Psoas muscle (tissue), 8 donors: Measurements from ENCODE around the gene STAG1. TPM values are rescaled to one million over a fixed set of nuclear protein-coding genes. Genes with fewer than 3 reads are reported as not detected.
"Not testable (repeated sequence)": the region's sequence is repeated elsewhere in the genome, so short reads cannot be mapped to it uniquely, and the experiment has no call there.

Source experiments
- ATAC-seq, 4 donors: fragments of 200-7000 bp; cut with Tn5 transposase; one replicate each; pipeline ENCODE4 v1.9.1; 2020; ENCODE audit warnings: moderate library complexity in 3 of 4, mild to moderate bottlenecking in 2 of 4
- DNase-seq, 2 donors: peaks; one replicate each; pipeline ENCODE4 v3.0.0-alpha.2; 2020
- H3K27ac ChIP-seq: fragments of 200-600 bp; one replicate; pipeline ENCODE4 v1.8.0; 2022
- H3K27me3 ChIP-seq, 3 donors: fragments of 200-600 bp in 1 of 3; one replicate each; pipeline versions ENCODE4 v1.6.1 to v1.8.0; 2013 to 2022; ENCODE audit warnings: low read length in 2 of 3, mild to moderate bottlenecking in 2 of 3, moderate library complexity in 1 of 3; ENCODE audit not compliant: insufficient read depth in 3 of 3
- H3K36me3 ChIP-seq, 2 donors: fragments of 200-600 bp in 1 of 2; one replicate each; pipeline versions ENCODE4 v1.6.1 to v1.8.0; 2013 to 2022; ENCODE audit warnings: low read depth in 1 of 2, mild to moderate bottlenecking in 1 of 2, moderate library complexity in 1 of 2; ENCODE audit not compliant: insufficient read depth in 1 of 2
- H3K4me1 ChIP-seq: fragments of 200-600 bp; one replicate; pipeline ENCODE4 v1.8.0; 2022
- H3K4me3 ChIP-seq: fragments of 200-600 bp; one replicate; pipeline ENCODE4 v1.8.0; 2022; ENCODE audit warnings: mild to moderate bottlenecking
- H3K9me3 ChIP-seq: fragments of 200-600 bp; one replicate; pipeline ENCODE4 v1.8.0; 2022
- WGBS, 3 donors: extraction: QIAGEN DNeasy Blood & Tissue Kit; methylation state at CpG; one replicate each; pipeline versions ENCODE4 v1.1.6 to v1.1.7; 2013; 5-methylcytosine and 5-hydroxymethylcytosine counted together
- intact Hi-C, 2 donors: fragments of 100-400 bp; cut with DNase I; formaldehyde crosslinking; loops; one replicate each; pipeline versions ENCODE4 v1.11.0 to v1.14.2; 2022
- polyA plus RNA-seq, 3 donors: library from polyadenylated mRNA; stranded (reverse); fragments of 200-250 nt; gene quantifications; one replicate each; pipeline ENCODE4 v1.2.3, GENCODE V29; 2013
- total RNA-seq, 4 donors: library from RNA; stranded (reverse); fragmentation: NEBNext Ultra II Directional in 2 of 4; extraction: Animal tissue kit (Norgen Biotek cat#: 25700) in 2 of 4; gene quantifications; one replicate each; pipeline versions ENCODE4 v1.2.1 to v1.2.4, GENCODE V29; 2021 to 2023
- TF ChIP-seq, protein P1 (sequence below): fragments of 200-600 bp; IDR thresholded peaks from one replicate; pipeline ENCODE4 v1.8.0; 2022; ENCODE audit warnings: antibody characterized with exemption
- donor health status: healthy with polysubstance abuse.
- donor health status: DM: no; HTN: no; CAD: no; lungs with moderate emphysema.
- donor health status: Bipolar disorder and iron deficiency.
- donor health status: healthy.
- donor health status: DM: yes; HTN: yes; CAD: no.
- donor health status: DM: no; HTN: no; CAD: no.
- donor health status: DM: no; HTN: no; CAD: no.
- donor health status: DM: yes; HTN: yes; CAD: no.

Gene STAG1
- total and polyA plus RNA-seq, 7 donors, result 8.8 to 27.7 (median 19.7) TPM

- Histone ChIP-seq H3K9me3 (no peaks in the 10 kb centered on the region), H3K27me3 (no peaks in the 10 kb centered on the region), H3K36me3 (peaks cover 0 to 12% of the 10 kb centered on the region in 2 donors), H3K4me1 (no peaks in the 10 kb centered on the region), H3K27ac (no peak overlapping the region), H3K4me3 (no peak overlapping the region)
- intact Hi-C loops, result no loop called here
- no peak for DNase-seq
- no peak for ATAC-seq
- 95 to 99% (median 97%) methylated on average over 2 of the region's 2 CpGs for WGBS, 3 donors
- TF ChIP-seq, protein P1, sequence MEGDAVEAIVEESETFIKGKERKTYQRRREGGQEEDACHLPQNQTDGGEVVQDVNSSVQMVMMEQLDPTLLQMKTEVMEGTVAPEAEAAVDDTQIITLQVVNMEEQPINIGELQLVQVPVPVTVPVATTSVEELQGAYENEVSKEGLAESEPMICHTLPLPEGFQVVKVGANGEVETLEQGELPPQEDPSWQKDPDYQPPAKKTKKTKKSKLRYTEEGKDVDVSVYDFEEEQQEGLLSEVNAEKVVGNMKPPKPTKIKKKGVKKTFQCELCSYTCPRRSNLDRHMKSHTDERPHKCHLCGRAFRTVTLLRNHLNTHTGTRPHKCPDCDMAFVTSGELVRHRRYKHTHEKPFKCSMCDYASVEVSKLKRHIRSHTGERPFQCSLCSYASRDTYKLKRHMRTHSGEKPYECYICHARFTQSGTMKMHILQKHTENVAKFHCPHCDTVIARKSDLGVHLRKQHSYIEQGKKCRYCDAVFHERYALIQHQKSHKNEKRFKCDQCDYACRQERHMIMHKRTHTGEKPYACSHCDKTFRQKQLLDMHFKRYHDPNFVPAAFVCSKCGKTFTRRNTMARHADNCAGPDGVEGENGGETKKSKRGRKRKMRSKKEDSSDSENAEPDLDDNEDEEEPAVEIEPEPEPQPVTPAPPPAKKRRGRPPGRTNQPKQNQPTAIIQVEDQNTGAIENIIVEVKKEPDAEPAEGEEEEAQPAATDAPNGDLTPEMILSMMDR, result no peak
Measured at GRCh38 chr3:136567599-136568188, 184.5 kb downstream of the STAG1 start.

- H3K4me3 ChIP-seq, H3K9me3 ChIP-seq, ATAC-seq, H3K27me3 ChIP-seq, H3K4me1 ChIP-seq, DNase-seq, intact Hi-C loops, H3K27ac ChIP-seq: not testable (repeated sequence)
- 92 to 100% (median 95%) methylated on average over 1 of the region's 1 CpG for WGBS, 3 donors
- peaks cover 0 to 12% of the 10 kb centered on the region in 2 donors for H3K36me3 ChIP-seq
Measured at GRCh38 chr3:136564962-136565361, 187.2 kb downstream of the STAG1 start.

DNA sequence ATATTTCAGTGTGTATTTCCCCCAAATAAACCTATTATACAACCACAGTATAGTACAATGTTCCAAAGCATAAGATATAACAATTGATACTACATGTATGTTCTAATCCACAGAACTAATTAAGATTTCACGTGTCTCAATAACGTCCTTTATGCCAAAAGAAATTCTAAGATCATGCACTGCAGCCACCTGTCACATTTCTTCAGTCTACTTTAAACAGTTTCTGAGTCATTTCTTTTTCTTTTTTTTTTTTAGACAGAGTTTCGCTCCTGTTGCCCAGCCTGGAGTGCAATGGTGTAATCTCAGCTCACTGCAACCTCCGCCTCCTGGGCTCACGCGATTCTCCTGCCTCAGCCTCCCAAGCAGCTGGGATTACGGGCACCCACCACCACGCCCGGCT lies 190.2 kb downstream of the STAG1 start:
- 74 to 81% (median 79%) methylated on average over 9 of the region's 9 CpGs for WGBS, 3 donors
- TF ChIP-seq, protein P1, result no peak

GRCh38 chr3:136559896-136560295 lies 192.3 kb downstream of the STAG1 start:
- no peaks in the 10 kb centered on the region for H3K9me3 ChIP-seq
- 68 to 84% (median 76%) methylated on average over 2 of the region's 2 CpGs for WGBS, 3 donors
- ATAC-seq, result no peak
- peaks cover 2% of the 10 kb centered on the region for H3K4me1 ChIP-seq
- TF ChIP-seq, protein P1, result no peak
- no peak for DNase-seq
- no peak overlapping the region for H3K4me3 ChIP-seq
- no peak overlapping the region for H3K27ac ChIP-seq
- H3K36me3 ChIP-seq, result no peaks in the 10 kb centered on the region
- intact Hi-C loops, result no loop called here
- H3K27me3 ChIP-seq, result no peaks in the 10 kb centered on the region

More for the DNA sequence above, 190.2 kb downstream of the STAG1 start:
- Histone ChIP-seq H3K4me1 (peaks cover 2% of the 10 kb centered on the region), H3K9me3 (no peaks in the 10 kb centered on the region), H3K4me3 (no peak overlapping the region), H3K36me3 (no peaks in the 10 kb centered on the region), H3K27ac (no peak overlapping the region), H3K27me3 (no peaks in the 10 kb centered on the region)
- no peak for DNase-seq
- intact Hi-C loops, result no loop called here
- no peak for ATAC-seq

- not testable (repeated sequence) for H3K36me3 ChIP-seq, H3K4me1 ChIP-seq, H3K27ac ChIP-seq, H3K4me3 ChIP-seq, H3K9me3 ChIP-seq, DNase-seq, H3K27me3 ChIP-seq, ATAC-seq
- 79 to 92% (median 90%) methylated on average over 1 of the region's 1 CpG for WGBS, 3 donors
- intact Hi-C loops, result loop anchor here in 1 of 2 donors (5.0 to 10.0 kb wide), 2 partner anchors 203 to 465 kb away; partner anchors contain the start of gene STAG1
Measured at GRCh38 chr3:136549461-136549860, 202.7 kb downstream of the STAG1 start.

DNA sequence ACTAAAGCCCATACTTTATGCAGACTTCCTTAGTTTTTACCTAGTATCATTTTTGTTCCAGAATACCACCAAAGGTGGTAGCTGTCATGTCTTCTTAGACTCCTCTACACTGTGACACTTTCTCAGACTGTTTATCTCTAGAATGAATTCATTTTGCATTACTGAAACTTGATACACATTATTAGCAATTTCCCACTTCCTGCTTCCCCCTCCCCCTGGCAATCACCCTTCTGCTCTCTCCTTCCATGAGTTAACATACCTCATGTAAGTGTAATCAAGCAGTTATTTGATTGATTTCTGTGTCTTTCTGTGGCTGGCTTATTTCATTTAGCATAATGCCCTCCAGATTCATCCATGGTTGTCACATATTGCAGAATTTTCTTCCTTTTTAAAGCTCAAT lies 204.9 kb downstream of the STAG1 start:
- intact Hi-C loops, result loop anchor here in 1 of 2 donors (5.0 to 10.0 kb wide), 2 partner anchors 205 to 468 kb away; partner anchors contain the start of gene STAG1
- DNase-seq, result no peak

More for the DNA sequence above, 204.9 kb downstream of the STAG1 start:
- no peaks in the 10 kb centered on the region for H3K9me3 ChIP-seq
- H3K4me1 ChIP-seq, result no peaks in the 10 kb centered on the region
- no peak overlapping the region for H3K4me3 ChIP-seq
- no peaks in the 10 kb centered on the region for H3K27me3 ChIP-seq
- no peak for ATAC-seq
- H3K36me3 ChIP-seq, result peaks cover 0 to 2% of the 10 kb centered on the region in 2 donors
- no peak overlapping the region for H3K27ac ChIP-seq
- TF ChIP-seq, protein P1, result no peak
